IMR-90 (cell line): Measurements from ENCODE around the gene ADAMTS18.

Experiments used
- BHLHE40 ChIP-seq: fragments of 150-350 bp; IDR thresholded peaks from 2 replicates; pipeline ENCODE4 v1.6.1; 2016; ENCODE audit warnings: mild to moderate bottlenecking, low read depth, low read length
- CEBPB ChIP-seq: IDR thresholded peaks from 2 replicates; pipeline ENCODE4 v1.6.1; 2012; ENCODE audit warnings: low read depth, low read length, improper control_type of control experiment
- CTCF ChIP-seq: conservative IDR thresholded peaks from 2 replicates; pipeline ENCODE4 v1.5.1; 2012; ENCODE audit warnings: mild to moderate bottlenecking, low read depth, low read length, improper control_type of control experiment
- MAFK ChIP-seq: IDR thresholded peaks from 2 replicates; pipeline ENCODE4 v1.6.1; 2012; ENCODE audit warnings: low read depth, low read length, improper control_type of control experiment
- MAZ ChIP-seq: IDR thresholded peaks from 2 replicates; pipeline ENCODE4 v1.6.1; 2012; ENCODE audit warnings: low read depth, mild to moderate bottlenecking, low read length, improper control_type of control experiment, moderate library complexity, borderline replicate concordance
- MXI1 ChIP-seq: IDR thresholded peaks from 2 replicates; pipeline ENCODE4 v1.6.1; 2012; ENCODE audit warnings: low read depth, mild to moderate bottlenecking, low read length, moderate library complexity, borderline replicate concordance
- NFE2L2 ChIP-seq: fragments of 150-350 bp; IDR thresholded peaks from 2 replicates; pipeline ENCODE4 v1.6.1; 2016; ENCODE audit warnings: low read depth, mild to moderate bottlenecking, low read length
- POLR2A ChIP-seq: IDR thresholded peaks from 2 replicates; pipeline ENCODE4 v1.6.1; 2012; ENCODE audit warnings: mild to moderate bottlenecking, low read depth, low read length
- RAD21 ChIP-seq: IDR thresholded peaks from 2 replicates; pipeline ENCODE4 v1.6.1; 2012; ENCODE audit warnings: low read length, improper control_type of control experiment
- RCOR1 ChIP-seq: IDR thresholded peaks from 2 replicates; pipeline ENCODE4 v1.6.1; 2012; ENCODE audit warnings: mild to moderate bottlenecking, low read length, improper control_type of control experiment; ENCODE audit not compliant: insufficient replicate concordance
- USF2 ChIP-seq: fragments of 150-350 bp; IDR thresholded peaks from 2 replicates; pipeline ENCODE4 v1.6.1; 2017; ENCODE audit warnings: mild to moderate bottlenecking, antibody characterized with exemption, low read length, low read depth

- TF ChIP-seq RCOR1: no peak
- no peak for TF ChIP-seq POLR2A
- no peak for TF ChIP-seq CTCF
- no peak for TF ChIP-seq MAFK
- TF ChIP-seq RAD21: no peak
- peak; percentile 86 for TF ChIP-seq CEBPB
- no peak for TF ChIP-seq MAZ
- TF ChIP-seq NFE2L2: no peak
- TF ChIP-seq BHLHE40: no peak
- no peak for TF ChIP-seq USF2
- TF ChIP-seq MXI1: no peak
Observed at GRCh38 chr16:77331802-77332586, 102.8 kb downstream of the ADAMTS18 start.
